Brain pericyte (primary cell): ENCODE measurements around the gene LCN12.

Source experiments
- DNase-seq: peaks from one replicate; pipeline ENCODE4 v3.0.0-alpha.2; 2012; ENCODE audit warnings: low read depth, low spot score

Gene LCN12

DNA sequence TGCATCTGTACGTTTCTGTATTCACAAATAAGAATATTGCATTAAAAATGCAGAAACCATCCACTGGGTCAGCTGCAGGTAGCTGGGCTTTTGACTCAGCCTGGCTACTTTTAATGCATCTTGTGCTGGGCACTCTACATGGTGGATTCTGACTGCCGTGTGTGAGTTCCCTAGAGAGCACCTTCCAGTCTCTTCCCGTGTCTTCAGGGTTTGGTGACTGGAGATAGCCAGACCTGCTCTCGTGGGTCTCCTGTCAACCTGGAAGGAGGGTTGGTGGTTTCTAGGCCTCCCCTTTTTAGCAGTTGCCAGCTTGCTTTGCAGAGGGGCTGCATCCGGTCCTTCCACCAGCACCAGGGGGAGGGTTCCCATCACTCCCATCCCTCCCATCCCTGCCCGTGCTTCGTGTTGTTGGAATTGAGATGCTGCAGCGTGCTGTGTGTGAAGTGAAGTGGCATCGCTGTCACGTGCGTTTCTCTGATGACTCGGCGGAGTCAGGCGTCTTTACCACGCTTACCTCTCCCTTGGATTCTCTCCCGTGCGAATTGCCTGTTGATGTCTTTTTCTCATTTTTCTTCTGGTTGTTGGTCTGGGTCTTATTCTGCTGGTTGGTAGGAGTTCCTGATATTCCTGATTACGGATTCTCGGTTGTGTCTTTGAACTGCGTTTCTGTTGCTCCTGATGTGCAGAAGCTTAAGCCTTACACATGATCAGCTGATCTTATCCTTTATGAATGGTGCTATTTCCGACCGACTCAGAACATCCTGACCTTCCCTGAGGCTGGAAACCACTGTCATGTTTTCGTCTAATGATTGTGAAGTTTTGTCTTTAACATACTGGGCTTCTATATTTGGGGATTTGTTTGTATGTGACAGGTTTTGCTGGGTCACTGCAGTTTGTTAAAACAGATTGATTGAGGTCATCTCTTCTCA lies 24.5 kb upstream of the LCN12 start:
- DNase-seq: no peak

DNA sequence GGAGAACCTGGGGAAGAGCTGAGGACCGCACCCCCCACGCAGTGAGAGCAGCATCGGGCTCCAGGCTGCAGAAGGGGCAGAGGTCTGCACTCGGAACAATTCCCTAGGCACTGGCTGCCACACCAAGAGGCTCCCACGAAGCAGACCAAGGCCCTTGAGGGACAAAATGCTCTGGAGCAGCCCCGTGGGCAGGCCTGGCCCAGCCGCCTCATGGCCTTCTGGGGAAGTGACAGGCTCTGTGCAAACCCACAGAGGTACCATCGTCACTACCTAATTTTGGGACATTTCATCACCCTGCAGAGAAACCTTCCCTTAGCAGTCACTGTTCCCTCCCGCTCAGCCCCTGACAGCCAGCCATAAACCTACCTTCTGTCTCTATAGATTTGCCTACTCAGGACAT lies 23.5 kb upstream of the LCN12 start:
- no peak for DNase-seq

DNA sequence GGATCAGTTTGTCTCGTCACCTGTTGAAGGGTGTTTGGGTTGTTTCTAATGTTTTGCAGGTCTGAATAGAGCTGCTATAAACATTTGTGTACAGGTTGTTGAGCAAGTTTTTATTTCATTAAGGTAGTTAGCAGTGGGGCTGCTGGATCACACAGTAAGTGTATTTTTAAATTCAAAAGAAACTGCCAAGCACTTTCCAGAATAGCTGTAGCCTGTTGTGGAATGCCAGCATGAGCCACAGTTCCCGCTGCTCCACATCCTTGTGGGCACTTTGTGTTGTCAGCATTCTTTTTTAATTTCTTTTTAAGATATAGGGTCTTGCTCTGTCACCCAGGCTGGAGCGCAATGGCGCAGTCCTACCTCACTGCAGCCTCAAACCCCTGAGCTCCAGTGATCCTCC lies 22.1 kb upstream of the LCN12 start:
- DNase-seq: no peak

DNA sequence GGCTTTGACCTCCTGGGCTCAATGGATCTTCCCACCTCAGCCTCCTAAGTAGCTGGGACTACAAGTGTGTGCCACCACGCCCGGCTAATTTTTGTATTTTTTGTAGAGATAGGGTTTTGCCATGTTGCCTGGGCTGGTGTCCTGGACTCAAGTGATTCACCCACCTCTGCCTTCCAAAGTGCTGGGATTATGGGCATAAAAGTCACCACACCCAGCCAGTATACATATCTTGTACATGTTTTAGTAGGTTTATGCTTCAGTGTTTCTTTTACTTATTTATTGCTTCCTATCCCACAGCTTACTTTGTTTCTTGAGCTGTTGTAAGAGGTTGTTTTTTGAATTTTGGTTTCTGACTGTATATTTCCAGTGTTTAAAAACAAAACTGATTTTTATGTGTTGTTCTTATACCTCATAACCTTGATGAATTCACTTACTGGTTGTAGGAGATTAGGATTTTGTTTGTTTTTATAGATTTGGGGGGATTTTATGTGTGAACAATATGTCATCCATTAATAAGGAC lies 20.4 kb upstream of the LCN12 start:
- no peak for DNase-seq

DNA sequence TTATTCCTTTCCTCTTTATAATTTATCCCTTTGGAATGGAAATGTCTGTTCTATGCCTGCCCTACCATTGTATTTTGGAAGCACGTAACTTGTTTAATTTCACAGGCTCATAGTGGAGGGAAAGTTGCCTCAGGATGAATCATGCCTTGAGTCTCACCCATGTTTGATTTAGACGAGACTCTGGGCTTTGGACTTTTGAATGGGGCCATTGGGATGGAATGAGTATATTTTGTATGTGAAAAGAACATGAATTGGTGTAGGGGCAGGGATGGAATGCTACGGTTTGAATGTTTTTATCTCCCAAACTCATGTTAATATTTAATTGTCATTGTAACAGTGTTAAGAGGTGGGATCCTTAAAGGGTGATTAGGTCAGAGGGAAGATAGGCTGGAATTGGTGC lies 17.8 kb upstream of the LCN12 start:
- no peak for DNase-seq

DNA sequence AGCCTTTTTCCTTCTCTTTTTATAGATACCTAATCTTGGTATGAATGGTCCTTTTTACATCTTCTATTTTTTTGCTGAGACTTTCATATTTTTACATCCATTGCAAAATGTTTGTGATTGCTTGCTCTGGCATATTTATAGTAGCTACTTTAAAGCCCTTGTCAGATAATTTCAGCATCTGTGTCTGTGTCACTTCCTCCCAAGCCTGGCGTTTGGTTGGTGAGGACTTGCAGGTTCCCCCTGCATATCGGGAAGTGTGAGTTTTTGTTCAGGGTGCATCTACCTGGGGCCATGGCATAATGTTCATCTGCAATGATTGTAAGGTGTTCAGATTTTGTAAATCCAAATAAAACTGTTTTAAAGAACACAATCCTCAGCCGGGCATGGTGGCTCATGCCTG lies 16.4 kb upstream of the LCN12 start:
- no peak for DNase-seq

DNA sequence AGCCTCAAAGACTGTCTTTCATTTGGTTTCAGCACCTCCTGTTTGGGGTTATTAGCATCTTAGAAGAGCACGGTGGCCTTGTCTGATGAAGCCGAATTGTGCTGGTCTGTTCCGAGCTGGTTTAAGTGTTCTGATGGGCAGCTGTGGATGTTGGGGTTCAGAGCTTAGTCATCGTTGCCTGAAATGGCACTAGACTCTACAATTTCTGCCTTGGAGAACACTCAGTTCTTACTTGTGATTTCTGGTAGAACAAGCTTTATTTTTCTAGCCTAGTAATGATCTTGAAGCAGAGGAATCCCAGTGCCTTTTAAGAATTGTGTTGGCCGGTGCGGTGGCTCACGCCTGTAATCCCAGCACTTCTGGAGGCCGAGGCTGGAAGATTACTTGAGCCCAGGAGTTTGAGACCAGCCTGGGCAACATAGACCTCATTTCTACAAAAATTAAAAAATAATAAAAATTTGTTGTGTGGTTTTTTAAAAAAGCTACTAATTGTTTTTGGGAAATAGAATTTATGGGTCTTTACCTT lies 15.4 kb upstream of the LCN12 start:
- no peak for DNase-seq

DNA sequence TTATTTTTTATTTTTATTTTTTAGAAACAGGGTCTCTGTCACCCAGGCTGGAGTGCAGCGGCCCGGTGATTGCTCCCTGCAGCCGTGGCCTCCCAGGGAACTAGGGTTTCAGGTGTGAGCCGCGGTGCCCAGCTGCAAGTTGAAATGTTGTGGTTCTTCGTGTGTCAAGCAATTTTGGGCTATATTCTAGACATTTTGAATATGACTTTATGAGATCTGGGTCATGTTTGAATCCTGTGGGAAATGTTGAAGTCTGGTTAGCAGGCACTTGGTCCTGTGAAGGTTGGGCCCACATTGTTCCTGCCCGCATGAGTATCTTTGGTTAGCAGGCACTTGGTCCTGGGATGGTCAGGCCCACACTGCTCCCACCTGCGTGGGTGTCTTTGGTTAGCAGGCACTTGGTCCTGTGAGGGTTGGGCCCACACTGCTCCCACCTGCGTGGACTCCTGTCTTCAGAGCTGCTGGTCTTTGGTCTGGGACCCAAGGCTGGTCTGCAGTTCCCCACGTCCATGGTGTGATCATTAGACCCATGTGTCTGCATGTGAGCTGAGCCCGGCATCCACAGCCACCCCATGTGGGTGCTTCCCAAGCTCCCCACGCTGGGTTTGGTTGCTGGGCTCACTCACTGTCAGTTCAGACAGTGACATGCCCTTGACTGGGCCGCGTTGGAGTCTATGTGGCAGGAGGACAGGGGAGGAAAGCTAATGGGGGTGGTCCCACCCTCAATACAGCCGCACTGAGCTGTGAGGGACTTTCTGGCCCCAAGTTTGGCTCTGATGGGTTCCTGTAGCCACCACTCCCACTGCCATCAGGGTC lies 14.7 kb upstream of the LCN12 start:
- no peak for DNase-seq

DNA sequence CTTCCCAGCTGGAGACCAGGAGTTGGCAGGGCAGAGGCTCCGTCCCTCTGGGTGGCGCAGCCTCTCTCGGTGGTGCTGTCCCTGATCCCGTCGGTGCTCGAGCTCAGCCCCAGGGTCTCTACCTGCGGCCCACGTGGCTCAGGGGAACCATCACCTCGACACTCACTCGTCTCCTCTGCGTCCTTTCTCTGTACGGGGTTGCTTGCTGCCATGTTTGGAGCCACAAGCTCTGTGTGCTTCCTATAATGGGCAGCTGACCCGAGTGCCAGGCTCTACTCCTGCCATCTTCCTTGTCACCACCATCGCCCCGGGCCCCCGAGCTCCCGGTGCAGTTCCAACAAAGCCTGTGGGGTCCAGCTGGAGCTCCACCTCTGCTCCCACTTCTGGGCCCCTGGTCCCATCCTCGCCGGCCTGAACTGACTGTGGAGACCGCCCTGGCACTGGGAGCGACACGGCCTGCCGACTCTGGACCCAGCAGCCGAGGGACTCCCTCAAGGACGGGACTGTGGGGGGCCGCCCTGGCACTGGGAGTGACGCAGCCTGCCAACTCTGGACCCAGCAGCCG lies 12.6 kb upstream of the LCN12 start:
- DNase-seq: no peak

DNA sequence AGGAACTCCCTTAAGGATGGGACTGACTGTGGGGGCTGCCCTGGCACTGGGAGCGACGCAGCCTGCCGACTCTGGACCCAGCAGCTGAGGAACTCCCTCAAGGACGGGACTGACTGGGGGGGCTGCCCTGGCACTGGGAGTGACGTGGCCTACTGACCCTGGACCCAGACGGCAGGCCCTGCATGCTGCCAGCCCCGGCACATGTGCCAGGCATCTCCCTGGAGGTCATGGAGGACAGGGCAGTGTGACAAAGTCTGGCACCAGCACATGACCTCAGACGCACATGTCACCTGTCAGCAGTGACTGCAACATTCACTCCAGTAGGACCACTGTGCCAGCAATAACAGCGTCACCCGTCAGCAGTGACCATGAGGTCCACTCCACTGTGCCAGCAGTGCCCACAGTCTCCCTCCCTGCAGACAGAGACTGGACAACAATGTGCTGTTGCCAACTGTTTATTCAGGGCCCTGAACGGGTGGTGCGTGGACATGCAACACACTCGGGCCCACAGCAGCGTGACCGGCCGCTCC lies 12.0 kb upstream of the LCN12 start:
- DNase-seq: no peak

DNA sequence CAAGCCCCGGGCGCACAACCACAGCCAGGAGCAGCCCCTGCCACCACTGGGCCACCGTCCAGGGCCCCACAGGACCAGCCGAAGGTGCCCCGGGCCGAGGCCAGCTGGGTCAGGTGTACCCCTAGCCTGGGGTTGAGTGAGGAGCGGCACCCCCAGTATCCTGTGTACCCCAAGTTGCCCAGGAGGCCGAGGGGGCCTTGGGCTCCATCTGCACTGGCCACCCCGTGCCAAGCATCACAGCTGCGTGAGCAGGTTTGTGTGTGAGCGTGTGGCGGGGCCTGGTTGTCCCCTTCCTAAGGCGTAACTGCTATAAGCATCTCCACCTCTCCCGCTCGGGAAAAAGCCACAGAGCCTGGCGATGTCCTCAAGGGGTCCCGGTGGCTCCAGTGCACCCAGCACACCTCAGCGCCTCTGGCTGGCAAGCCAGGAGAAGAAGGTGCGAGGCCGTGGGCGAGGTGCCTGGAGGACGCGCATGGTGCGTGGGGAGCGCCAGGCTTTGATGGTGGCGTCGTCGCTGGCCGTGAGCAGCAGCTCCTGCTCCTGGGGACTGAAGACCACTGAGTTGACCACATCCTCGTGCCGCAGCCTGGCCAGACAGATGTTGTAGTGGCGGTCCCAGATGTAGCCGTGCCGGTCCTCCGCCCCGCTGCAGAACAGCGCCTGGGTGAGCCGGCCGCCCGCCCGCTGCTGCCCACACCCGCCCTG lies 11.4 kb upstream of the LCN12 start:
- no peak for DNase-seq

DNA sequence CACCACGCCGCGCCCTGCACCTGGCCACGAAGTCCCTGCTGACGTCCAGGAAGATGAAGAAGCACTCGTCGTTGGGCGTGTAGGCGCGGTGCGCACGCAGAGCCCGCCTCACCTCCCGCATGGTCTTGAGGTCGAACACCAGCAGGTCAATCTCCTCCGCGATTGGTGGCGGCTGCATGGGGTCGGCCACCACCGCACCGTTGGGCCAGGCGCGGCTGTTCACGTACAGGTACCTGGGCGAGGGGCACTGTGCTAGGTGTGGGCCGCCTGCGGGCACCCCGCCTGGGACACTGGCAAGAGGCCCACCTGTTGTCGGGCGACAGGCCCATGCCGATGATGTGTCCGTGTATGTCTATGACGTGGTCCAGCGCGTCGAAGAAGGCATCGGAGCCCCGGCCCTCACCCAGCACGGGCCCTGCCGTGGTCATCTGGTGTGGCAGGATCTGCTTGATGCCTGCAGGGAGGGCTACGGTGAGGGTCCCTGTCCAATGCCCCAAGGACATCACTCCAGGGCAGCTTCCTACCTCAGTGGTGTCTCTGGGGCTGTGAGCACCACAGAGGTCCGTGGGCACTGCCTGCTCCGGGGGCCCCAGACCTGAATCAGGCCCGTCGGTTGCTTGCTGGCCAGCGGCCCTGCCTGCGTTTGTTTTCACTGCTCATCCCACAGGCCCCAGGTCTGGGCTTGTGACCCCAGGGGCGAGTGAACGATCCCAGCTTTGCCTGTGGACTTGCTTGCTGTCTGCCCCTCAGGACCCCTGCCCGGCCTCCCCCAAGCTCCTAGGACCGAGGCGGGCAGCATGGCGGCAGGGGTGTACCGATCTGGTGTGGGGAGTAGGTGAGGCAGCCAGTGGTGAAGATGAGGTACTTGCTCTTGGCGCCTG lies 10.6 kb upstream of the LCN12 start:
- no peak for DNase-seq

DNA sequence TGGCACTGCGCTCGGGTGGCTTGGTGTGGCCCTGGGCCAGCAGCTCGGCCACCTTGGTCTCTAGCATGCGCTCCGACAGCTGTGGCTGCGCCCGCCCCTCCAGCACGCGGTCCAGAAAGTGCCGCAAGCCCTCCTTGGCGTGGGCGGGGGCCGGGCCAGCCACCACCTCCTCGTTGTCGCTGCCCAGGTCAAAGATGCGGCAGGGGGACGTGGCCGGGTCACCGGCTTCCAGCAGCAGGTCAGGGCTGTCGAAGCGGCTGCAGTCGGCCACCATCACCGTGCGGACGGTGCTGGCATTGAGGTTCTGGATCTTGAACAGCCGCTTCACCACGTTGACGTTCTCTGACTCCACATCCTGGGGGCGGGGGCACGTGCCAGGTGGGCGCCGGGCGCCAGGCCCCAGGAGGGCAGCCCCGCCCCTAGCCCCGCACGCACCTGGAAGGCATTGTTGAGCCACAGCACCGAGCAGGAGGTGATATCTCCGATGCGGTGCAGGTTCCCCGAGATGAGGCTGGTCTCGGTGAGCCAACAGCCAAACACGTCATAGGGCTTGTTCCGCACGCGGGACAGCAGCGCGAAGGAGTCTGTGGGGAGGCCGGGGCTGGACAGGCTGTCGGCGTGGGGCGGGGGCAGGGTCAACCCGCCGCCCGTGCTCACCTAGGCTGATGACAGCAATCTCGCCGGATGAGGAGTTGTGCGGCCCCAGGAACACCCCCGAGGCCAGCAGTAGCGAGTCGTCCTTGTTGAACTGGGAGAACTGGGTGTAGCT lies 9.8 kb upstream of the LCN12 start:
- no peak for DNase-seq

DNA sequence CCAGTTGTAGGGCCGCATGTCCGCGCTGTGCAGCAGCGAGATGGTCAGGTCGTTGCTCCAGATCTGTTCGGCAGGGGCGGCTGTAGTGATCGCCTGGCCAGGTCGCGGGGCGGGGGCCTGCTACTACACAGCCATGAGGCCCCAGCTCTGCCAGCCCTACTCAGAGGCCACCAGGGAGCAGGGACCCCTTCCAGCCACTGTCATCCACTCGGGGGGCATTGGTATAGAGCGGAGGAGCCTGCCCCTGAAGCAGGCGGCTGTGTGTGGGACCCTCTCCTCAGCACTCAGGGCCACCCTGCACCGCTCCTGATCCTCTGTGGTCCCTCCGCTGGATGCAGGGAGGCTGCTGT lies 9.2 kb upstream of the LCN12 start:
- no peak for DNase-seq

DNA sequence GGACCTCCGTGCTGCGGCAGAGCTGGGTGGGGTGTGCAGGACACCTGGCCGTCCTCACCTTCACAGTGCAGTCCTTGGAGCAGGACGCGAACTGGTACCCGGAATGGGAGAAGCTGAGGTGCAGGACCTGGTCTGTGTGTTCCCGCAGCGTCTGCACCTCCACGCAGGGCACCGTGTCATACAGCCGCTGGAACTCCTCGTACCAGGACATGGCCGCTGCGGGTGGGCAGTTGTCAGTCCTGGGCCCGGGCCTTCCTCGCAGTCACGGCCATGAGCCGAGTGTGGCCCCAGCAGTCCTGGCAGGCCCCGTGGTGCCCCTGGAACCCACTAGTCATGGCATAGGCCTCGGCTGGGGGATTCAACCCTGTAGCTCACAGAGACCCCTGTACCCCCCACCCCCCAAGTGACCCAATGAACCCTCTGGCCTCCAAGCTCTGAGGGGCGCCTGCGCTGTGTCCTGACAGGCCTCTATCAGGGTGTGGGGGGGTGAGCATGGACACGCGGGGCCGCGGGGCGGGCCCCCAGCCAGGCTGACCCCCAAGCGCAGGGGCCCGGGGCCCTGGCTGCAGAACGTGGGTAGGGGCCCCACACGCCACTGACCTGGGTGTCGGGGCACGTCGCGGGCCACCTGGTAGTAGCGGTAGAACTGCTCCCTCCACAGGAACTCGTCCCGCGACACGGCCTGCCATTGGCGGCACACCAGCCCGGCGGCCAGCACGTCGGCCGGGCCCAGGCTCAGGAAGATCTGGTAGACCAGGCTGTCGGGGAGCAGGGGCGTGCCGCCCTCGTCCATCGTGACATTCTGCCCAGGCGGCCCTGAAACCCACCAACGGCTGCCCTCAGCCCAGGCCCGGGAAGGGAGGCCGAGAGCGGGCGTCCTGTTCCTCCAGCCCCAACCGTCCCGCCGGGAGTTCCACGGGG lies 8.5 kb upstream of the LCN12 start:
- DNase-seq: no peak

DNA sequence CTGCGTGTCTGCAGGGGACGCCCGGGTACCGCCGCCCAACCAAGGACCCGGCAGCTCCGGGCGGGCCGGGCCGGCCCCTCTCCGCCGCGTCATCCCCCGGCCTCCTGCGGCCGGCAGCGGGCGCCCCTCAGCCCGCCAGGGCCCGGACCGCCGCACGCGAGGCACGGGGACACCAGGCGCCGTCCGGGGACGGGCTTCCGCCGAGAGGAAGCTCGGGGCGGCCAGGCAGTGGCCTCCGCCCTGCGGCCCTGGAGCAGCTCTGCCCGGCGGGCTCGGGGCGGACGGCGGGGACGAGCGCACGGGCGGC lies 7.9 kb upstream of the LCN12 start:
- DNase-seq: no peak

DNA sequence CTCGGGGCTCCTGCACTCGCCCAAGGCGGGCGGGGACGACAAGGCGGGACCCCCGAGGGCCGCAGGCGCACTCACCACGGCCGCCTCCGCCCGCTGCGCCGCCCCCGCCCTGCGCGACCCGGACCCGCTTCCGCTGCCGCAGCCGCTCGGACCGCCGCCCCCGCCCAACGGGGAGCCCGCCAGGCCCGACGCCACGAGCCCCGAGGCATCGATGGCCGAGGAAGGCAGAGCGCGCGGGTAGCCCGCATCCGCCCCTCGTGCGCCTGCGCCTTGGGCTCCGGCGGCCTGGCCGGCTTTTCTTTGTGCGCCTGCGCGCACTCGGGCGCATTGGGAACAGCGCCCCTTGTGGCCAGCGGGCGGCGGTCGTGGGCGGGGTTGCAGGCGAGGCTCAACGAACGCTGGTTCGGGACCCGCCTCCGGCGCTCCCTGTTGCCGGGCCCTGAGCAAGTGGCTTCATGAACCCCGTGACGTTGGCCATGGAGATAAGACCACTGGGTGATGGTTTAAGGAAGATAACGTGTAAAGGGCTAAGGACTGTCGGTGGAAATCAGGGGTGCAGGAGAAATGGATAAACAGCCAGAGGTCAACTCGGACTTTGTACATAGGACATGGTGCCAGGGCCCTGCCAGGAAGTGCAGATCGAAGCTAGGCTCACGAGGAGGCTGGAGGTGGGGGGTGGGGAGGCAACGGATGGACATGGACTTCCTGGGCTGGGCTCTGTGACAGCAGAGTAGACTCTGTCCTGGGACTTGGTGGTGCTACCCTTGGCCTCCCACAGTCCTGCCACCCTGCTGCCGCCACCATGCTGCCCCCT lies 7.3 kb upstream of the LCN12 start, which contains the start of the genes C8G and FBXW5:
Gene C8G (plus strand): TSS at position 725 of the 814 bp plus-strand sequence. CDS start 78 bp downstream, at position 803.
Gene FBXW5 (minus strand): TSS at position 220 of the 814 bp plus-strand sequence. CDS start 655 bp downstream, outside the sequence.
- peak; percentile 68 for DNase-seq
